ENCODE data around the gene KIAA0319L.
A peak's percentile ranks its signal among the peaks of the same experiment; 100 is the strongest.
"Not testable (repeated sequence)": the region's sequence is repeated elsewhere in the genome, so short reads cannot be mapped to it uniquely, and the experiment has no call there.

Gene KIAA0319L

GRCh38 chr1:35581621-35582020 lies 24.4 kb upstream of the KIAA0319L start:
- DNase-seq (ENCODE audit: low read depth) = not testable (repeated sequence)

- no peak for DNase-seq (ENCODE audit: low read depth)
Observed at GRCh38 chr1:35580949-35581388, 23.8 kb upstream of the KIAA0319L start.

GRCh38 chr1:35577071-35577998 lies 20.1 kb upstream of the KIAA0319L start:
- no peak for DNase-seq (ENCODE audit: low read depth)

- not testable (repeated sequence) for DNase-seq (ENCODE audit: low read depth)
Observed at GRCh38 chr1:35576766-35577070, 19.5 kb upstream of the KIAA0319L start.

GRCh38 chr1:35576061-35576765 lies 19.0 kb upstream of the KIAA0319L start:
- DNase-seq (ENCODE audit: low read depth) = no peak

- DNase-seq (ENCODE audit: low read depth) = no peak
Observed at GRCh38 chr1:35575416-35575958, 18.3 kb upstream of the KIAA0319L start.

GRCh38 chr1:35574655-35575415 lies 17.6 kb upstream of the KIAA0319L start:
- no peak for DNase-seq (ENCODE audit: low read depth)

GRCh38 chr1:35574125-35574654 lies 17.0 kb upstream of the KIAA0319L start:
- DNase-seq (ENCODE audit: low read depth) = no peak

GRCh38 chr1:35573198-35574124 lies 16.3 kb upstream of the KIAA0319L start, which contains the start of gene TFAP2E:
TSS of gene TFAP2E (plus strand) at chr1:35573314. CDS start at chr1:35573578, 264 bp downstream.
- no peak for DNase-seq (ENCODE audit: low read depth)

GRCh38 chr1:35572296-35572695 lies 15.1 kb upstream of the KIAA0319L start:
- DNase-seq (ENCODE audit: low read depth) = no peak

- DNase-seq (ENCODE audit: low read depth) = no peak
Observed at GRCh38 chr1:35571263-35571662, 14.1 kb upstream of the KIAA0319L start.

- DNase-seq (ENCODE audit: low read depth) = no peak
Observed at GRCh38 chr1:35570589-35571137, 13.5 kb upstream of the KIAA0319L start.

- DNase-seq (ENCODE audit: low read depth) = no peak
Observed at GRCh38 chr1:35569936-35570335, 12.7 kb upstream of the KIAA0319L start.

- peak; percentile 41 for DNase-seq (ENCODE audit: low read depth)
Observed at GRCh38 chr1:35568975-35569395, 11.8 kb upstream of the KIAA0319L start.

GRCh38 chr1:35567947-35568558 lies 10.8 kb upstream of the KIAA0319L start:
- DNase-seq (ENCODE audit: low read depth) = no peak

GRCh38 chr1:35565742-35566133 lies 8.5 kb upstream of the KIAA0319L start:
- no peak for DNase-seq (ENCODE audit: low read depth)

- no peak for DNase-seq (ENCODE audit: low read depth)
Observed at GRCh38 chr1:35564884-35565741, 7.9 kb upstream of the KIAA0319L start.

- peak; percentile 66 for DNase-seq (ENCODE audit: low read depth)
Observed at GRCh38 chr1:35564037-35564883, 7.1 kb upstream of the KIAA0319L start.
